HG02610 (cell line): ENCODE measurements around the gene COL2A1.
A peak's percentile ranks its signal among the peaks of the same experiment; 100 is the strongest.

ENCODE experiments used
- ATAC-seq: cut with Tn5 transposase; IDR thresholded peaks from one replicate; pipeline ENCODE4 v1.9.1; 2021; ENCODE audit warnings: mild to moderate bottlenecking, moderate library complexity; ENCODE audit not compliant: unreplicated experiment

Gene COL2A1

GRCh38 chr12:47991106-47992061, 12.9 kb downstream of the COL2A1 start:
- ATAC-seq: no peak

- peak; percentile 91 for ATAC-seq
Measured at GRCh38 chr12:47990351-47991105, 13.7 kb downstream of the COL2A1 start.

- no peak for ATAC-seq
Measured at GRCh38 chr12:47989666-47990065, 14.6 kb downstream of the COL2A1 start.

GRCh38 chr12:47989023-47989417, 15.3 kb downstream of the COL2A1 start:
- ATAC-seq: no peak

- ATAC-seq: no peak
Measured at GRCh38 chr12:47988073-47989022, 15.9 kb downstream of the COL2A1 start.

- ATAC-seq: no peak
Measured at GRCh38 chr12:47987411-47988072, 16.7 kb downstream of the COL2A1 start.

GRCh38 chr12:47986832-47987231, 17.4 kb downstream of the COL2A1 start:
- no peak for ATAC-seq

- ATAC-seq: no peak
Measured at GRCh38 chr12:47986291-47986660, 18.0 kb downstream of the COL2A1 start.

- ATAC-seq: no peak
Measured at GRCh38 chr12:47985596-47986290, 18.5 kb downstream of the COL2A1 start.

- ATAC-seq: no peak
Measured at GRCh38 chr12:47984331-47984801, 19.9 kb downstream of the COL2A1 start.

- ATAC-seq: no peak
Measured at GRCh38 chr12:47983541-47984115, 20.6 kb downstream of the COL2A1 start.

- no peak for ATAC-seq
Measured at GRCh38 chr12:47982770-47983169, 21.5 kb downstream of the COL2A1 start.

- ATAC-seq: no peak
Measured at GRCh38 chr12:47982311-47982710, 22.0 kb downstream of the COL2A1 start.

- ATAC-seq: no peak
Measured at GRCh38 chr12:47981496-47982260, 22.6 kb downstream of the COL2A1 start.

GRCh38 chr12:47980779-47981495, 23.3 kb downstream of the COL2A1 start:
- ATAC-seq: no peak

GRCh38 chr12:47980197-47980596, 24.1 kb downstream of the COL2A1 start:
- ATAC-seq: no peak

- no peak for ATAC-seq
Measured at GRCh38 chr12:47979686-47980085, 24.6 kb downstream of the COL2A1 start.

GRCh38 chr12:47979166-47979565, 25.1 kb downstream of the COL2A1 start:
- ATAC-seq: no peak
